Astrocyte (in vitro differentiated cells and primary cell): Measurements from ENCODE around the gene TMEM81. TPM values are rescaled to one million over a fixed set of nuclear protein-coding genes. Genes with fewer than 3 reads are reported as not detected.

Experiments
- total RNA-seq: library from RNA; stranded (reverse); gene quantifications from 2 replicates; pipeline ENCODE4 v1.2.1, GENCODE V29; 2021

TMEM81 gene
- total RNA-seq, 1 donor from 2014 or later = 4.8 TPM

Other genes with a start within 250 kb of the TMEM81 start
- 26.7 and 29.6 TPM in 2 replicates for gene NFASC, start 213.6 kb downstream of the TMEM81 start, total RNA-seq
- gene CNTN2, start 41.2 kb downstream of the TMEM81 start, total RNA-seq = 0.07 and 0.23 TPM in 2 replicates
- gene RBBP5, start 37.5 kb upstream of the TMEM81 start, total RNA-seq = 16.2 and 18.7 TPM in 2 replicates
- 15.2 and 15.4 TPM in 2 replicates for gene DSTYK, start 127.2 kb upstream of the TMEM81 start, total RNA-seq
- gene TMCC2, start 143.5 kb upstream of the TMEM81 start, total RNA-seq = 10.6 and 10.8 TPM in 2 replicates
- gene NUAK2, start 237.3 kb upstream of the TMEM81 start, total RNA-seq = 35.3 and 49.4 TPM in 2 replicates